Keratinocyte (primary cell): ENCODE results near the gene AIG1.

ENCODE experiments used
- CTCF ChIP-seq, 3 experiments: IDR thresholded peaks in 1 of 3; conservative IDR thresholded peaks in 1 of 3; optimal IDR thresholded peaks in 1 of 3; 2 replicates in 2 of 3; 3 replicates in 1 of 3; pipeline versions ENCODE3 to v1.5.1; 2011; ENCODE audit warnings: low read length in 3 of 3, mild to moderate bottlenecking in 3 of 3, moderate library complexity in 2 of 3, control low read depth in 1 of 3, inconsistent platforms in 1 of 3; ENCODE audit not compliant: insufficient read depth in 2 of 3; ENCODE audit errors: extremely low read depth in 1 of 3
- EZH2 ChIP-seq: IDR thresholded peaks from one replicate; pipeline ENCODE4 v1.6.1; 2012; ENCODE audit warnings: inconsistent platforms, mild to moderate bottlenecking, low read length, moderate library complexity

- TF ChIP-seq CTCF (optimal IDR thresholded peaks at IDR 0.05 in 1 of 3, IDR thresholded peaks at IDR 0.05 in 1 of 3, conservative IDR thresholded peaks at IDR 0.05 in 1 of 3; ENCODE audit: extremely low read depth in 1 of 3, insufficient read depth in 2 of 3, low read length in 3 of 3) (no peak), EZH2 (no peak)
Observed at GRCh38 chr6:143204045-143204444, 143.4 kb downstream of the AIG1 start.
